ENCODE data around the gene TP53BP1.
A peak's percentile ranks its signal among the peaks of the same experiment; 100 is the strongest.

TP53BP1 gene

GRCh38 chr15:43492266-43492665, 690 bp downstream of the TP53BP1 start:
- ChIA-PET POLR2A (no interaction called here), CTCF (interaction anchor here (11.8 kb wide), 1 partner anchor 21 kb away, joined by 115 read pairs; no protein-coding TSS in a partner anchor)
- H3K4me3 ChIP-seq (ENCODE audit: control insufficient read depth in 1 of 7, extremely low read depth in 1 of 7, insufficient read depth in 4 of 7, low read depth in 2 of 7, low read length in 6 of 7): peak overlapping the region; percentile 83 to 98 (median 87)
- H3K9me3 ChIP-seq (ENCODE audit: control extremely low read depth in 1 of 5, control insufficient read depth in 4 of 5, insufficient read depth in 2 of 5, low read depth in 1 of 5, low read length in 4 of 5): no peaks in the 10 kb centered on the region
- peaks cover 4 to 18% (median 14%) of the 10 kb centered on the region in 4 experiments for H3K36me3 ChIP-seq (ENCODE audit: control insufficient read depth in 4 of 4, insufficient read depth in 4 of 4, low read length in 3 of 4)
- no peak for DNase-seq
- peaks cover 10 to 20% (median 13%) of the 10 kb centered on the region in 4 experiments for H3K4me1 ChIP-seq (ENCODE audit: control extremely low read depth in 1 of 4, control insufficient read depth in 4 of 4, insufficient read depth in 4 of 4, low read length in 3 of 4)
- 29% methylated on average over 4 of the region's 7 CpGs for WGBS (ENCODE audit: insufficient coverage)
- H3K27me3 ChIP-seq (replicated peaks in 2 of 5; ENCODE audit: control insufficient read depth in 4 of 5, insufficient read depth in 5 of 5, low read length in 4 of 5): no peaks in the 10 kb centered on the region
- peak overlapping the region; percentile 84 to 97 for H3K27ac ChIP-seq (ENCODE audit: insufficient read depth in 1 of 2, low read depth in 1 of 2, low read length in 2 of 2, poor library complexity in 1 of 2, severe bottlenecking in 2 of 2)

DNA sequence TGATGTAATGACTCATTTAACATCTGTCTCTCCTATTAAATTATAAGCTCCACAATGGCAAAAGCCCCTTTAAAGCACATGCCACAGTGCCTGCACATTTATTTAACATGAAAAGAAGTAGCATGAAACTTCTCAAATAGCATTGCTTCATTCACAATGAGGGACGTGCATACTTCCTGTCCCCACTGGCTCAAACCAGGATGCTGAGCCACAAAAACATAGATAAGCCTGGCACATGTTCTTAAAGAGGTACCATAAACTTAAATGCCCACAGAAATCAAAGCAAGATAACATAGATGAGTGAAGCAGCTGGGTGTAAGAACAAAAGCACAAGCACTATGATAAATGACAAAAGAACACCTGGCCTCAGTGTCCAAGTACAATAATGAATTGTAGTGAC, 3.8 kb downstream of the TP53BP1 start:
- no peaks in the 10 kb centered on the region for H3K9me3 ChIP-seq (ENCODE audit: control extremely low read depth in 1 of 5, control insufficient read depth in 4 of 5, insufficient read depth in 2 of 5, low read depth in 1 of 5, low read length in 4 of 5)
- peaks cover 6 to 26% (median 17%) of the 10 kb centered on the region in 4 experiments for H3K36me3 ChIP-seq (ENCODE audit: control insufficient read depth in 4 of 4, insufficient read depth in 4 of 4, low read length in 3 of 4)
- POLR2A ChIA-PET: no interaction called here
- H3K4me3 ChIP-seq (ENCODE audit: control insufficient read depth in 1 of 7, extremely low read depth in 1 of 7, insufficient read depth in 4 of 7, low read depth in 2 of 7, low read length in 6 of 7): no peak overlapping the region
- DNase-seq: peak in 2 of 3 donors; percentile 49 to 60
- H3K4me1 ChIP-seq (ENCODE audit: control extremely low read depth in 1 of 4, control insufficient read depth in 4 of 4, insufficient read depth in 4 of 4, low read length in 3 of 4): peaks cover 10 to 20% (median 13%) of the 10 kb centered on the region in 4 experiments
- H3K27me3 ChIP-seq (replicated peaks in 2 of 5; ENCODE audit: control insufficient read depth in 4 of 5, insufficient read depth in 5 of 5, low read length in 4 of 5): no peaks in the 10 kb centered on the region
- CTCF ChIA-PET: interaction anchor here (1.0 to 11.8 kb wide), 3 partner anchors 14 to 24 kb away, joined by 3 to 115 read pairs (median 3); no protein-coding TSS in a partner anchor
- no peak overlapping the region for H3K27ac ChIP-seq (ENCODE audit: insufficient read depth in 1 of 2, low read depth in 1 of 2, low read length in 2 of 2, poor library complexity in 1 of 2, severe bottlenecking in 2 of 2)
- WGBS (ENCODE audit: insufficient coverage): 0% methylated on average over 1 of the region's 1 CpG

DNA sequence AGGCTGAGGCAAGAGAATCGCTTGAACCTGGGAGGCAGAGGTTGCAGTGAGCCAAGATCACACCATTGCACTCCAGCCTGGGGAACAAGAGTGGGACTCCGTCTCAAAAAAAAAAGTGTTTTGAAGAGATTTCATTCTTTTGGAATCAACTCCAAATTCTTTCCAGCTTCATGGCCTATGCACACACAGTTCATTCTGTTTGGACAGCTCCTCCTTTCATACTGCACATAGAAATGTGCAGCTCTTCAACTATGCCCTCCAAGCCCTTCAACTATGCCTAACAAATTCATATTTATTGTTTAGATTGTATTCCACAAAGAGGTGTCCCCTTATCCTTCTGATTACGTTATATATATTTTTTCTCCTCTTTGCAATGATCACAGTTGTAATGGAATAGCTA, 4.2 kb downstream of the TP53BP1 start:
- ChIA-PET POLR2A (no interaction called here), CTCF (interaction anchor here (1.0 to 11.8 kb wide), 3 partner anchors 14 to 24 kb away, joined by 3 to 115 read pairs (median 3); no protein-coding TSS in a partner anchor)
- Histone ChIP-seq H3K4me1 (ENCODE audit: control extremely low read depth in 1 of 4, control insufficient read depth in 4 of 4, insufficient read depth in 4 of 4, low read length in 3 of 4) (peaks cover 10 to 19% (median 13%) of the 10 kb centered on the region in 4 experiments), H3K27ac (ENCODE audit: insufficient read depth in 1 of 2, low read depth in 1 of 2, low read length in 2 of 2, poor library complexity in 1 of 2, severe bottlenecking in 2 of 2) (no peak overlapping the region), H3K27me3 (replicated peaks in 2 of 5; ENCODE audit: control insufficient read depth in 4 of 5, insufficient read depth in 5 of 5, low read length in 4 of 5) (no peaks in the 10 kb centered on the region), H3K36me3 (ENCODE audit: control insufficient read depth in 4 of 4, insufficient read depth in 4 of 4, low read length in 3 of 4) (peaks cover 6 to 26% (median 19%) of the 10 kb centered on the region in 4 experiments), H3K4me3 (ENCODE audit: control insufficient read depth in 1 of 7, extremely low read depth in 1 of 7, insufficient read depth in 4 of 7, low read depth in 2 of 7, low read length in 6 of 7) (no peak overlapping the region), H3K9me3 (ENCODE audit: control extremely low read depth in 1 of 5, control insufficient read depth in 4 of 5, insufficient read depth in 2 of 5, low read depth in 1 of 5, low read length in 4 of 5) (no peaks in the 10 kb centered on the region)
- WGBS (ENCODE audit: insufficient coverage): 100% methylated on average over 2 of the region's 3 CpGs
- no peak for DNase-seq

DNA sequence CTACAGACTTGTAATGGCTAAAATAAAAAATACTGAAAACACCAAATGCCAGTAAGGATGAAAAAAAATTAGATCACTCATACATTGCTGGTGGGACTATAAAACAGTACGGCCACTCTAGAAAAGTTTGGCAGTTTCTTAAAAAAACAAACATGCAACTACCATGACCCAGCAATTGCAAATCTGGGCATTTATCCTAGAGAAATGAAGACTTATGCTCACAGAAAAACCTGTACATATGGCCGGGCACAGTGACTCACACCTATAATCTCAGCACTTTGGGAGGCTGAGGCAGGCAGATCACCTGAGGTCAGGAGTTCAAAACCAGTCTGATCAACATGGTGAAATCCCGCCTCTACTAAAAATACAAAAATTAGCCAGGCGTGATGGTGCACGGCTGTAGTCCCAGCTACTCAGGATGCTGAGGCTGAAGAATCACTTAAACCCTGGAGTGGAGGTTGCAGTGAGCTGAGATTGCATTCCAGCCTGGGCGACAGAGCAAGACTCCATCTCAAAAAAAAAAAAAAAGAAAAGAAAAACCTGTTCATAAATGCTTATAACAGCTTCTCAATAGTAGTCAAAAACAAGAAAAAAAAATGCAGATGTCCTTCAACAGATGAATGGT, 5.6 kb downstream of the TP53BP1 start:
- CTCF ChIA-PET: interaction anchor here (11.8 kb wide), 1 partner anchor 26 kb away, joined by 115 read pairs; no protein-coding TSS in a partner anchor
- Histone ChIP-seq H3K27ac (ENCODE audit: insufficient read depth in 1 of 2, low read depth in 1 of 2, low read length in 2 of 2, poor library complexity in 1 of 2, severe bottlenecking in 2 of 2) (no peak overlapping the region), H3K27me3 (replicated peaks in 2 of 5; ENCODE audit: control insufficient read depth in 4 of 5, insufficient read depth in 5 of 5, low read length in 4 of 5) (no peaks in the 10 kb centered on the region), H3K4me3 (ENCODE audit: control insufficient read depth in 1 of 7, extremely low read depth in 1 of 7, insufficient read depth in 4 of 7, low read depth in 2 of 7, low read length in 6 of 7) (no peak overlapping the region), H3K4me1 (ENCODE audit: control extremely low read depth in 1 of 4, control insufficient read depth in 4 of 4, insufficient read depth in 4 of 4, low read length in 3 of 4) (peaks cover 4 to 13% (median 9%) of the 10 kb centered on the region in 4 experiments), H3K9me3 (ENCODE audit: control extremely low read depth in 1 of 5, control insufficient read depth in 4 of 5, insufficient read depth in 2 of 5, low read depth in 1 of 5, low read length in 4 of 5) (no peaks in the 10 kb centered on the region), H3K36me3 (ENCODE audit: control insufficient read depth in 4 of 4, insufficient read depth in 4 of 4, low read length in 3 of 4) (peaks cover 6 to 26% (median 19%) of the 10 kb centered on the region in 4 experiments)
- POLR2A ChIA-PET: no interaction called here
- 92% methylated on average over 4 of the region's 6 CpGs for WGBS (ENCODE audit: insufficient coverage)
- DNase-seq: no peak

GRCh38 chr15:43484455-43484854, 8.5 kb downstream of the TP53BP1 start:
- DNase-seq: no peak
- ChIA-PET CTCF (interaction anchor here (1.0 to 2.4 kb wide), 10 partner anchors 9 to 45 kb away, joined by 3 to 32 read pairs (median 4); partner anchors contain the start of gene TP53BP1), POLR2A (interaction anchor here (0.6 to 0.7 kb wide), 2 partner anchors 30 to 493 kb away, joined by 3 read pairs; no protein-coding TSS in a partner anchor)
- Histone ChIP-seq H3K9me3 (ENCODE audit: control extremely low read depth in 1 of 5, control insufficient read depth in 4 of 5, insufficient read depth in 2 of 5, low read depth in 1 of 5, low read length in 4 of 5) (no peaks in the 10 kb centered on the region), H3K36me3 (ENCODE audit: control insufficient read depth in 4 of 4, insufficient read depth in 4 of 4, low read length in 3 of 4) (peaks cover 8 to 38% (median 22%) of the 10 kb centered on the region in 4 experiments), H3K4me1 (ENCODE audit: control extremely low read depth in 1 of 4, control insufficient read depth in 4 of 4, insufficient read depth in 4 of 4, low read length in 3 of 4) (peaks cover 0 to 9% (median 4%) of the 10 kb centered on the region in 4 experiments), H3K4me3 (ENCODE audit: control insufficient read depth in 1 of 7, extremely low read depth in 1 of 7, insufficient read depth in 4 of 7, low read depth in 2 of 7, low read length in 6 of 7) (no peak overlapping the region), H3K27ac (ENCODE audit: insufficient read depth in 1 of 2, low read depth in 1 of 2, low read length in 2 of 2, poor library complexity in 1 of 2, severe bottlenecking in 2 of 2) (no peak overlapping the region), H3K27me3 (replicated peaks in 2 of 5; ENCODE audit: control insufficient read depth in 4 of 5, insufficient read depth in 5 of 5, low read length in 4 of 5) (no peaks in the 10 kb centered on the region)
- no CpG with 5 or more reads among the region's 2 CpGs for WGBS (ENCODE audit: insufficient coverage)

DNA sequence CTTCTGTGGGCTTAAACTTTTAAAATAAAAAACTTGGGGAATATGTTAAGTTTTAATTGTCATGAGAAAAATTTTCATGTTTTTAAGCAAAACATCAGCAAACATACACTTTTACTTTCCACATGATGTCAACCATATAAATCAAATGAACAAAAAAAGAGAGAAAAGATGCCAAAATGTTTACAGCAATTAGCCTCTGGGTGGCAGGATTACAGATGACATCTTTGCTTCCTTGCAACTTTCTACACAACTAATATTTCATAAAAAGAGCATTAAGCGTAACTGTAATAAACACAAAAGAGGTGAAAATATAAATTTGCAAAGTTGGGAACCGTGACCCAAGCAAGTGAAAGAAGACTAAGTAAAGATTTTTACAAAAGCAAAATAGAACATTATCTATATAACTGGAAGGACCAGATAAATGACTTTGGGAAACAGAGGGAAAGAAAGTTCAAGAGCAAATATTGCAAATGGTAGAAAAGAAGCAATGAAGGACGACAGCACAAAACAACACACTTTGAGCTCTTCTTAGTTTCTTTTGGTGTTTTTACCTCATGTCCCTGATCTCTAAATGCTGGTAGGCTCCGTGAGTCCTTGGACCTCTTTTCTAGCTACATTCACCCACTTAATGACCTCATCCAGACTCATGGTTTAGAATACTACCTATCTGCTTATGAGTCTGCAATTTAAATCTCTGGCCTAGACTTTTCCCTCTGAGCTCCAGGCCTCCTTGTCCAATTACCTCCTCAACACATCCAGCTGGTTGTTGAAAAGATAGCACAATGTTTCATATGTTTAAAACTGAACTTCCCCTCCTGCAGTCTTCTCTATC, 9.4 kb downstream of the TP53BP1 start:
- Histone ChIP-seq H3K27me3 (replicated peaks in 2 of 5; ENCODE audit: control insufficient read depth in 4 of 5, insufficient read depth in 5 of 5, low read length in 4 of 5) (no peaks in the 10 kb centered on the region), H3K4me3 (ENCODE audit: control insufficient read depth in 1 of 7, extremely low read depth in 1 of 7, insufficient read depth in 4 of 7, low read depth in 2 of 7, low read length in 6 of 7) (no peak overlapping the region), H3K36me3 (ENCODE audit: control insufficient read depth in 4 of 4, insufficient read depth in 4 of 4, low read length in 3 of 4) (peaks cover 10 to 48% (median 27%) of the 10 kb centered on the region in 4 experiments), H3K27ac (ENCODE audit: insufficient read depth in 1 of 2, low read depth in 1 of 2, low read length in 2 of 2, poor library complexity in 1 of 2, severe bottlenecking in 2 of 2) (no peak overlapping the region), H3K4me1 (ENCODE audit: control extremely low read depth in 1 of 4, control insufficient read depth in 4 of 4, insufficient read depth in 4 of 4, low read length in 3 of 4) (peaks cover 0 to 2% (median 0%) of the 10 kb centered on the region in 4 experiments), H3K9me3 (ENCODE audit: control extremely low read depth in 1 of 5, control insufficient read depth in 4 of 5, insufficient read depth in 2 of 5, low read depth in 1 of 5, low read length in 4 of 5) (no peaks in the 10 kb centered on the region)
- peak; percentile 48 to 78 (median 78) for DNase-seq
- CTCF ChIA-PET: interaction anchor here (0.9 to 2.4 kb wide), 15 partner anchors 10 to 44 kb away, joined by 3 to 32 read pairs (median 4); partner anchors contain the start of genes MAP1A and TP53BP1
- 88% methylated on average over 2 of the region's 4 CpGs for WGBS (ENCODE audit: insufficient coverage)
- POLR2A ChIA-PET: interaction anchor here (0.7 kb wide), 1 partner anchor 31 kb away, joined by 3 read pairs; no protein-coding TSS in a partner anchor
